GM20431 (cell line): ENCODE results near the gene COBL.

Experiments used
- in situ Hi-C: fragments of 300-500 bp; cut with MseI, MboI; formaldehyde crosslinking; loops from one replicate; pipeline ENCODE4 v1.15.0; 2020; ENCODE audit warnings: low sequenced_read_pairs; ENCODE audit not compliant: unreplicated experiment

The COBL gene

DNA sequence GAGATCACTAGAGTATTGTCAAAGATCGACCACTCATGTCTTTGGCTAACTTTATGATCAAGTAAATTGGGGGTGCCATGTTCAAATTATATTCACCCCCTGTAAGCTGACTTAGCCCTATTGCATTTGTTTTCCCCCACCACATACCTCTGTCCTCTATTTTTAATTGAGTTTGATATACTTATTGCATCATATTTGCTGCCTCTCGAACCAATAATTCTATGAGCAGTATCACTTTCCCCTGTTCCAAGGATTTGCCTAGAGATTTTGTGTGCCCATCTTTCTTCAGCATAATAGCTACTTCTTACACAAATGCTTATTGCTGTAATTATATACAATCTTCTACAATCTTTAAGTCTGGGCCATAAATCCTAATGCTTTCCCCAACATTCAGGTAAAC is 245.2 kb downstream of the COBL start:
- in situ Hi-C loops, result no loop called here

- in situ Hi-C loops, result no loop called here
Observed at GRCh38 chr7:51070151-51070550, 246.5 kb downstream of the COBL start.

DNA sequence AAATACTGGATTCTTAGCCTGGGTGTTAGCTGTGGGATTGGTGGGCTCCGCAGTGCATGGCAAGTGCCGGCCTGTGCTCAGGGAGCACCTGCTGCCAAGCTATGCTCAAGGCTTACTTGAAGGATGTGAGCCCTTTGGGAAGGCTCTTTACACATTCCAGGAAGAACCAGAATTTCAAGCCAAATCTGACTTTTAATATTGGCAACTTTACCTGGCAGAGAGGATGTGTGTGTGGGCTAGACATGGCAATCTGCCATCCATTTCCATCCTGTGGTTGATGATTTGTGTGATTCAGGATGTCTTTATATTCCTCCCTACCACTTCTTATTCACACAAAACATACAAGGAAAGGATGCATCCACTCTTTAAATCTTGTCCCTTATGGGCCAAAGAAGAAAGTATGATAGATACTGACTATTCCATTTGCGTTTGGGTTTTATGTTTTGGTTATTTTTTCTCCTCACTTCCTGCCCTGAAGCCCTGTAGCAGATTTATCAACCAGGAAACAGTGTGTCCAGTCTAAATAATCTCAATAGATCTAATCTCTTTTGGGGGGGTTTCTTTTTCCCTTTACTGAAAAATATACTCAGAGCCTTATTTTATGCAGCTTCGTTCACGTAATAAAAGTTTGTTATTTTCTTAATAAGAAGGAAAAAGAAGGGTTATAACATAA is 247.1 kb downstream of the COBL start:
- in situ Hi-C loops, result no loop called here

GRCh38 chr7:51068401-51068800 is 248.2 kb downstream of the COBL start:
- in situ Hi-C loops, result no loop called here

DNA sequence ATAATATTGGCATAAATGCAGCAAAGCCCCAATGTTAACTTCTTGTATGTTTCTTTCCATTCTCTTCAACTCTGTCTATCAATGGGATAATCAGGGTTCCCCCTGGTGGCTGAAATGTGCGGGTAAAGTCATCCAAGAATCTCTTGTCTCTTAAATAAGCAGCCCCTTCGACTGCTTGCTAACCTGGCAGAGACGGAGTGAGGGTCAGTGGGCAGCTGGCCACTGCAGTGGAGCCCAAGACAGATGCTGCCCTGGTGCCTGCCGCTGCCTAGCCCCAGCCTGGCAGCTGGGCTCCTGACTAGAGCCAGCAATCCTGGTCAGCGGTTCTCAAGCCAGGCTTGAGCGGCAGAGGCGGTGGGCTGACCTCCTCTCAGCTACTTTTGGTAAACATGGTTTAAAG is 248.9 kb downstream of the COBL start:
- in situ Hi-C loops, result no loop called here

GRCh38 chr7:51067258-51067657 is 249.4 kb downstream of the COBL start:
- in situ Hi-C loops, result no loop called here

- in situ Hi-C loops, result no loop called here
Observed at GRCh38 chr7:51066405-51066882, 250.2 kb downstream of the COBL start.

DNA sequence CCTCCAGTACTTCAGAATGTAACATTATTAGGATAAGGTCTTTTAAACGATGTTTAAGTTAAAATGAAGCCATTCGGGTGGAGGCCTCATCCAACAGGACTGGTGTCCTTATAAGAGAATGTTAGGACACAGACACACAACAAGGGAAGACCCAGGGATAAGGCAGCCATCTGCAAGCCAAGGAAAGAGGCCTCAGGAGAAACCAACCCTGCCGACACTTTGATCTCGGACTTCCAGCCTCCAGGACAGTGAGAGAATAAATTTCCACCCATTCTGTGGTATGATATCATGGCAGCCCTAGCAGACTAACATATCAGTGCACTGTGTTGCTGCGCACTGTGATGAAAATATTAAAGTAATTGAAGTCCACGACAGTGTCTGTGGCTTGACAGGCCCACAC is 250.8 kb downstream of the COBL start:
- in situ Hi-C loops, result no loop called here

- in situ Hi-C loops, result no loop called here
Observed at GRCh38 chr7:51064688-51065087, 251.9 kb downstream of the COBL start.

DNA sequence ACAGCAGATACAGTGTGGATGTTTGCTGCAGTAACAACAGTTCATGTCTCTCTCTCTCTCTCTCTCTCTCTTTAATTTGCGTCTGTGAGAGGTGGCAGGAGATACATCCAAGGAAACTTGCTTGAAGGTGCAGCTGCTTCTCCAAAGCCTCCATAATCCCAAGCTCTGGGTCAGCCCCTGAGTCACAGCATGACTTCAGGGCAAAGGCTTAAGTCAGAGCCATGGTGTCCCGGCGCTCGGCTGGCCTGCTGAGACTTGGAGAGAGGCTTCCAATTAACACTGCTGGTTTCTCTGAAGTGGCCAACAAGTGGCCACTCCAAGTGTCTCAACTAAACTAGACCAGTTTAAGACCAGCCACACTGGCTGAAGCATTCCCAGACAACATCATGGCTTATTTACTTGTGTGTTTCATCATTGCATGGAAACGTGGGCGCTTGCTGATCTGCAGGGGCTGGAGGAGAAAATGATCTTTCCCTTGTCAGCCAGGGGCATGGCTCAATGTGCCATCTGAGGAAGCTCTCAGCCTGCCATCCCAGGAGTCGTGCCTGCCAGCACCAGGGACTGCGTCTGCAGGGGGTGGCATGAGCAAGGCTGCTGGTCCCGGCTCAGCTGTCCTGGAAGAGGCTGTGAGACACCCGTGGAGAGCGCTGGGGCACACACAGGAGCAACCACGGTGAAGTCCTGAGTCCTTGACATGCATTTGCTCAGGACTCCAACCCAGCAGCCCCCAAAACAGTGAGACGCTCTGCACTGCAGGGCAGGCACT is 254.2 kb downstream of the COBL start:
- in situ Hi-C loops, result no loop called here

GRCh38 chr7:51060536-51060935 is 256.1 kb downstream of the COBL start:
- in situ Hi-C loops, result no loop called here

GRCh38 chr7:51059504-51060142 is 257.0 kb downstream of the COBL start:
- in situ Hi-C loops, result no loop called here

- in situ Hi-C loops, result no loop called here
Observed at GRCh38 chr7:51058764-51059163, 257.8 kb downstream of the COBL start.

DNA sequence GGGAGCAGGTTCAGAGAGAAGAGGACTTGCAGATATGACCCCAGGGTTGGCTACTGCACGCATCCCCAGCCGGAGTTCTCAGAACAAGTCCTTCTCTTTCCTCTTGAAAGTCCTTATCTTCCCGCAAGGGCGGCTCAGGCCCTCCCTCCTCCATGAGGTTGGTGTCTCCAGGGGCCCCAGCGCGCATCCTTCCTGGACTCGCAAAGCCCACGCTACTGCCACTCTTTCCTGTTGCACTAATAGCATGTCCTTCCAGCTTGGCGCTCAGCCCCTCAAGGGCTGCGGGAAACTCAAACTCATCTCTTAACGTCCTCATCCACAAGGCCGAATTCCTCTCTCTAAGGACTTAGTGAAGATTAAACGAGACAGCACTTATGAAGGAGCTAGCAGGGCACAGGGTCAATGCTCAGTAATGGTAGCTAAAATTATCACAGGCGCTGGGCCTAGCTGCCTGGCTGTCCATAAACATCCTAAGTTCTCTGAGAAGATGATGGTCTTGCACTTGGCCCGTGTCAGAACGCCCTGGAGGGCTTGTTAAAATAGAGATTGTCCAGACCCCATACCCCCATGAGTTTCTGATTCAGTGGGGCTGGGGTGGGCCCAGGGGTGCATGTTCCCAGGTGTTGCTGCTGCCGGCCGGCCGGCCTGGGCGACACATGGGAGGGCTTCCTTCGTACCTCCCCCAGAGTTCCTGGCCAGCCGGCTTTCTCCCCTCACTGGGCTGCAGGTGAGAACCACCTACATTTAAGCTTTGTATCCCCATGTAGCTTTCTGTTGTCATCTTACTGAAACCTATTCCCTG is 261.4 kb downstream of the COBL start:
- in situ Hi-C loops, result no loop called here

GRCh38 chr7:51054231-51054630 is 262.4 kb downstream of the COBL start:
- in situ Hi-C loops, result no loop called here

DNA sequence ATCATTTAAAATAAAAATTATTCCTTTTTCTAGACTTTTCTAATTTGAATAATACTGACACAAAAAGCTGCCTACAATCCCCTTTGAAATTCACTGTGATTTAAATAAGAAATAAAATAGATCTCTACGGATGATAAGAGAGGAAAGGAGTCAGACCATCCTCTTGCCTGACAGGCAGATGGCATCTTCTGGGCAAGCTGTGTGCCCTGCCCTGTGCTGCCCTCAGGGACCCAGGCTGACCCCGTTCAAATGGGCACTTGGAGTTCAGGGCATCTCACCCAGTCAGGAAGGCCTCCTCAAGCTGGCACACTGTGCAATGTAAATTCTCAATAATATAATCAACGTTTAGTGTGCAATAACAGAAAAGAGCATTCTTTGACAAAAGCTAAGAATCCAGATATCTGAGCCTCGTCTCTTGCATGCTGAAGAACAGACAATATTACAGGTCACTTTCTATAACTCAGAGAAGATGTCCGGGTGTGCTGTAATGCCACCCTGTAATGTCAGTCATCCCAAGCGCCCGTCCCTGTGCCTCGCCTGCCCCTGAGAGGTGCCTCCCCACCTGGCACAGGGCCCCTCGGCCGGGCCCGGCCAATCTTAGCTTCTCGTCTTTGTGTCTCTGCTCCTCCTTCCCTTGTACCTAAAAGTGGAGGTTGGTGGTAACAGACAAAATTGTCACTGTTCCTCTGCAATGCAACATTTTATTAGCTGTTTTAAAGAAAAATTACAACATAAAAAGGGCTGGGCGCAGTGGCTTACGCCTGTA is 263.3 kb downstream of the COBL start:
- in situ Hi-C loops, result no loop called here

DNA sequence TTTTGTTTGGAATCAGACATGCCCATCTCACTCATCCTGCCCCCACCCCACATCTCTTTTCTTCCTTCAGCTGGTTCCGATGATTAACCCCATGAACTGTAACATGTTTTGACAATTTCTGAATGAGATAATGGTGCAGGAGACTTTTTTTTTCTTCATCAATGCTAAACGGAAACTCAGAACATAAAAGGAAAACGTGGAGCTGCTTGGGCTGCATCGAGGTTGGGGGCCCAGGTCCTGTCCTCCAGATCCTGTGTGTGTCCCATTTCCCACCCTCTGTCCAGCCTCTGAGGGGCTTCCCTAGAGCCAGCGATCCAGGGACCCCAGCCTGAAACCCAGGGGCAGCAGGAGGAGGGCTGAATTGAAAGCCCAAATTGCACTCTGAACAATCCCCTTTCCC is 270.1 kb downstream of the COBL start:
- in situ Hi-C loops, result no loop called here

- in situ Hi-C loops, result no loop called here
Observed at GRCh38 chr7:51046103-51046466, 270.5 kb downstream of the COBL start.

DNA sequence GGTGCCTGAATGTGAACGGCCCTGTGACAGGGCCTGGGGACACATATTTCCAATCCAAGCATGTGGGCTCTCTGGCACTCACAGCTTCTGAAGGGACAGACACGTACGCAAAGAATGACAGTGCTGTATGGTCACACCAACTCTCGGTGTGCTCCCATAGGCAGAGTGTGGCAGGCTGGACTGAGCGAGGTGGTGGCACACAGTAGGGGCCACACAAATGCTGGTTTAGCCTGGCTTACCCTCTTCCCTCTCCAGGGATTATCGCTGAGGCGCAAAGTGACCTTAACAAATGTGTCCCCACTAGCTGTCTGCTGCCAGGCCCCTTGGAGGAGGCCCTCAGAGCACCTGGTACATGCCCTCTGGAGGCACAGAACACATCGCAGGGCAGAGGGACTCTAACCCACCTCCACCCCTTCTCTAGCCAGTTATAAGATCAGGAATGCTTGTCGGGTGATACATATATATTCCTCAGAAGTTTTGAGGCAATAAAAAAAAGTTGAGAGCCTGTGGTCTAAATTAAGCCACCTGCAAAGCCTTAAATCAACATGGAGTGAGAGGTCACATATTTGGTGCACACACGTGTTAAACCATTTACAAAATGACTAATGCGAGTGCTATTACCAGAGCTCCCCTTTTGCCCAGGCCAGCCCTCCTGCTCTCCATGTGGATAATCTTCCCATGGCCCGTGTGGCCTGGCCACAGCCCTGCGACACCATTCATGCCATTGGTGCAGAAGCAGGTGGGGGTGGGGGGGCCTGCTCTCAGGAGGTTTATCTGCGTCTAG is 271.1 kb downstream of the COBL start:
- in situ Hi-C loops, result no loop called here
